ENCODE data around the gene MEIS2.

DNA sequence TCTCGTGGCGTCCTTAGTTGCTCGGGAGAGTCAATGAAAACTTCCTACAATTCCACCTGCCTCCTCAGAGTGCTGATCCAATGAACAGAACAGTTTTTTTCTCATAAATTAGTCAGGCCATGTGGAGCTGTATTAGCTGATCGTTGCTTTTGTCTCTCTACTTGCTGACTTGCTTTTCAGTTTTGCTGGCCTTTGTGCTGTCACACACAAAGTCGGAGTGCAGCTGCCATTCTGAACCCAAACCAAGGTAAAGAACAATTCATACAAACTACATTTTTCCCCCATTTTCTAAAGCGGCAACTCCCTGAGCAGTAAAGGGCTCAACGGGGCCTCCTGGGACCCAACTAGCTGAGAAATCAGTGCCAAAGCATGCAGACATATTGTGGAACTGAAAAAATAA lies 43.1 kb downstream of the MEIS2 start:
- no peak for TF ChIP-seq POLR2AphosphoS5 (IDR thresholded peaks at IDR 0.05)
- TF ChIP-seq, protein P1, sequence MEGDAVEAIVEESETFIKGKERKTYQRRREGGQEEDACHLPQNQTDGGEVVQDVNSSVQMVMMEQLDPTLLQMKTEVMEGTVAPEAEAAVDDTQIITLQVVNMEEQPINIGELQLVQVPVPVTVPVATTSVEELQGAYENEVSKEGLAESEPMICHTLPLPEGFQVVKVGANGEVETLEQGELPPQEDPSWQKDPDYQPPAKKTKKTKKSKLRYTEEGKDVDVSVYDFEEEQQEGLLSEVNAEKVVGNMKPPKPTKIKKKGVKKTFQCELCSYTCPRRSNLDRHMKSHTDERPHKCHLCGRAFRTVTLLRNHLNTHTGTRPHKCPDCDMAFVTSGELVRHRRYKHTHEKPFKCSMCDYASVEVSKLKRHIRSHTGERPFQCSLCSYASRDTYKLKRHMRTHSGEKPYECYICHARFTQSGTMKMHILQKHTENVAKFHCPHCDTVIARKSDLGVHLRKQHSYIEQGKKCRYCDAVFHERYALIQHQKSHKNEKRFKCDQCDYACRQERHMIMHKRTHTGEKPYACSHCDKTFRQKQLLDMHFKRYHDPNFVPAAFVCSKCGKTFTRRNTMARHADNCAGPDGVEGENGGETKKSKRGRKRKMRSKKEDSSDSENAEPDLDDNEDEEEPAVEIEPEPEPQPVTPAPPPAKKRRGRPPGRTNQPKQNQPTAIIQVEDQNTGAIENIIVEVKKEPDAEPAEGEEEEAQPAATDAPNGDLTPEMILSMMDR (IDR thresholded peaks at IDR 0.05) = no peak

Measured in stomach (tissue), 4 donors.